HK-2 (cell line): ENCODE data around the gene SMURF1.

Source experiments
- DNase-seq: peaks from one replicate; pipeline ENCODE4 v3.0.0-alpha.2; 2018; ENCODE audit not compliant: unreplicated experiment

The SMURF1 gene

GRCh38 chr7:99098286-99098823 is 45.6 kb downstream of the SMURF1 start:
- DNase-seq: no peak

- no peak for DNase-seq
These were observed 46.2 kb downstream of the SMURF1 start for GRCh38 chr7:99097730-99098129.

- DNase-seq: no peak
These were observed 47.6 kb downstream of the SMURF1 start for GRCh38 chr7:99096124-99096887.

- DNase-seq: no peak
These were observed 48.2 kb downstream of the SMURF1 start for GRCh38 chr7:99095698-99096097.

- DNase-seq: no peak
These were observed 49.5 kb downstream of the SMURF1 start for GRCh38 chr7:99094401-99094800.

- DNase-seq: no peak
These were observed 51.7 kb downstream of the SMURF1 start for GRCh38 chr7:99092064-99092720.

- DNase-seq: no peak
These were observed 53.0 kb downstream of the SMURF1 start for GRCh38 chr7:99090771-99091542.

GRCh38 chr7:99089914-99090629 is 53.8 kb downstream of the SMURF1 start:
- DNase-seq: no peak

GRCh38 chr7:99086944-99087343 is 57.0 kb downstream of the SMURF1 start:
- DNase-seq: no peak

GRCh38 chr7:99086532-99086931 is 57.4 kb downstream of the SMURF1 start:
- DNase-seq: no peak

- DNase-seq: no peak
These were observed 60.2 kb downstream of the SMURF1 start for GRCh38 chr7:99083733-99084132.

- no peak for DNase-seq
These were observed 60.7 kb downstream of the SMURF1 start for GRCh38 chr7:99083068-99083651.

- DNase-seq: no peak
These were observed 63.2 kb downstream of the SMURF1 start for GRCh38 chr7:99080679-99081078.

GRCh38 chr7:99079104-99079503 is 64.8 kb downstream of the SMURF1 start:
- no peak for DNase-seq

- DNase-seq: no peak
These were observed 65.5 kb downstream of the SMURF1 start for GRCh38 chr7:99078416-99078815.

GRCh38 chr7:99076615-99077014 is 67.3 kb downstream of the SMURF1 start:
- DNase-seq: no peak

- DNase-seq: no peak
These were observed 70.0 kb downstream of the SMURF1 start for GRCh38 chr7:99073839-99074446.

- peak; percentile 11 for DNase-seq
These were observed 71.8 kb downstream of the SMURF1 start for GRCh38 chr7:99072126-99072525.

GRCh38 chr7:99070361-99070760 is 73.5 kb downstream of the SMURF1 start:
- DNase-seq: no peak

- no peak for DNase-seq
These were observed 82.7 kb downstream of the SMURF1 start for GRCh38 chr7:99061001-99061776.
